ENCODE data around the gene FOXRED1.
A peak's percentile ranks its signal among the peaks of the same experiment; 100 is the strongest.

DNA sequence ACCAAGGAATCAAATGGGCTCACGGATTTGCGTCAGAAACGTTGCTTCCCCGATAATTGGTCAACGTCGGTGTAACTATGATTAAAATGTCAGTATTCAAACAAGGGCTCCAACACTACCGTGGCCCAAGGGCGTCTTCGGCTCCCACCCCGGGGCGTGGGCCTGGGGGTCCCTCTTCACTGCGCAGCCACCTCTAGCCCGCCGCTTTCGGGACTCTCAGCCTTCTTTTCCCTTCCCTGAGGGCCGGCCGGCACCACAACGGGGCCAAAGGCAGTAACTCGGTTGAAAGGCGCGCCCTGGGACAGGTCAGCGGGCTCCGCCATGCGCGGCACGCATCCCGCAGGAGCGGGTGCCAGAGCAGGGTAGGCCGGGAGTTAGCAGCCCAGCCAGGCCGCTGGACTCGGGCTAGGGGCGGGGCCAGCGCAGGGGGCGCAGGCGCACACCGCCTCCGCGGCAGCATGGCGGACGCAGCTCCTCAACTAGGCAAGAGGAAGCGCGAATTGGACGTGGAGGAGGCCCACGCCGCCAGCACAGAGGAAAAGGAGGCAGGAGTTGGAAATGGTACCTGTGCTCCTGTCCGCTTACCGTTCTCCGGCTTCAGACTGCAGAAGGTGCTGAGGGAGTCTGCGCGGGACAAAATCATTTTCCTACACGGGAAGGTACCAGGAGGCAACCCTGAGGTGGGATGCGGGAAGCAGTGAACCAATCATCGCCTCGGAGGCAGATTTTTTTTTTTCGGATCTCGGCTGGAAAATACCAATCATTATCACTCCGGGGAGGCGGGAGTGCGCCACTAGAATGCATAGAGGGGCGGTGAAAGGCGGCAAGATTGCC, 34.9 kb downstream of the FOXRED1 start, which contains the start of gene DCPS:
- TF ChIP-seq, protein P1, sequence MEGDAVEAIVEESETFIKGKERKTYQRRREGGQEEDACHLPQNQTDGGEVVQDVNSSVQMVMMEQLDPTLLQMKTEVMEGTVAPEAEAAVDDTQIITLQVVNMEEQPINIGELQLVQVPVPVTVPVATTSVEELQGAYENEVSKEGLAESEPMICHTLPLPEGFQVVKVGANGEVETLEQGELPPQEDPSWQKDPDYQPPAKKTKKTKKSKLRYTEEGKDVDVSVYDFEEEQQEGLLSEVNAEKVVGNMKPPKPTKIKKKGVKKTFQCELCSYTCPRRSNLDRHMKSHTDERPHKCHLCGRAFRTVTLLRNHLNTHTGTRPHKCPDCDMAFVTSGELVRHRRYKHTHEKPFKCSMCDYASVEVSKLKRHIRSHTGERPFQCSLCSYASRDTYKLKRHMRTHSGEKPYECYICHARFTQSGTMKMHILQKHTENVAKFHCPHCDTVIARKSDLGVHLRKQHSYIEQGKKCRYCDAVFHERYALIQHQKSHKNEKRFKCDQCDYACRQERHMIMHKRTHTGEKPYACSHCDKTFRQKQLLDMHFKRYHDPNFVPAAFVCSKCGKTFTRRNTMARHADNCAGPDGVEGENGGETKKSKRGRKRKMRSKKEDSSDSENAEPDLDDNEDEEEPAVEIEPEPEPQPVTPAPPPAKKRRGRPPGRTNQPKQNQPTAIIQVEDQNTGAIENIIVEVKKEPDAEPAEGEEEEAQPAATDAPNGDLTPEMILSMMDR (IDR thresholded peaks at IDR 0.05): no peak
- peak; percentile 82 for TF ChIP-seq POLR2A (IDR thresholded peaks at IDR 0.05)
